OCI-LY7 (cell line): ENCODE measurements around the gene MRPS27. TPM values are rescaled to one million over a fixed set of nuclear protein-coding genes. Genes with fewer than 3 reads are reported as not detected.

Source experiments
- BruUV-seq: library from RNA; stranded (reverse); fragments of 400-500 nt; replicated peaks from 2 replicates; lab custom pipeline; 2021; lab: Mats Ljungman, UMichigan
- CTCF ChIA-PET: fragments of 300-600 bp; sonication (Branson Sonifier 250); formaldehyde crosslinking; loops from one replicate; lab custom pipeline; 2022; ENCODE audit warnings: antibody characterized with exemption; ENCODE audit not compliant: unreplicated experiment; lab: Charles Lee
- POLR2A ChIA-PET: fragments of 300-600 bp; sonication (Branson Sonifier 250); formaldehyde crosslinking; loops from one replicate; lab custom pipeline; 2022; ENCODE audit warnings: antibody characterized with exemption; lab: Charles Lee
- DNase-seq: peaks from one replicate; pipeline ENCODE4 v3.0.0-alpha.2; 2015; ENCODE audit warnings: low spot score
- H2AFZ ChIP-seq: fragments of 200-600 bp; sonication (generic), shearing (Covaris generic); 2 replicates; pipeline ENCODE4 v1.6.1; 2014; ENCODE audit warnings: mild to moderate bottlenecking, antibody characterized with exemption, low read length, moderate library complexity
- H3K27ac ChIP-seq: fragments of 200-600 bp; sonication (generic); 2 replicates; pipeline ENCODE4 v1.5.1; 2014; ENCODE audit warnings: mixed run types, low read depth, mild to moderate bottlenecking, moderate library complexity, low read length, inconsistent platforms; ENCODE audit not compliant: poor library complexity, severe bottlenecking
- H3K36me3 ChIP-seq: fragments of 200-600 bp; sonication (generic); 2 replicates; pipeline ENCODE4 v1.6.1; 2014; ENCODE audit warnings: mild to moderate bottlenecking, antibody characterized with exemption, low read length, moderate library complexity, mixed read lengths; ENCODE audit not compliant: insufficient read depth
- H3K4me1 ChIP-seq: fragments of 200-600 bp; sonication (generic); 2 replicates; pipeline ENCODE4 v1.5.1; 2014; ENCODE audit warnings: mild to moderate bottlenecking, low read length; ENCODE audit not compliant: insufficient read depth, poor library complexity, severe bottlenecking
- H3K4me2 ChIP-seq: fragments of 200-600 bp; sonication (generic); 2 replicates; pipeline ENCODE4 v1.6.1; 2014; ENCODE audit warnings: mild to moderate bottlenecking, low read length
- H3K4me3 ChIP-seq: fragments of 200-600 bp; sonication (generic); 2 replicates; pipeline ENCODE4 v1.5.1; 2014; ENCODE audit warnings: mild to moderate bottlenecking, low read depth, low read length; ENCODE audit not compliant: poor library complexity, severe bottlenecking
- H3K79me2 ChIP-seq: fragments of 200-600 bp; sonication (generic); 2 replicates; pipeline ENCODE4 v1.6.1; 2016; ENCODE audit warnings: low read depth, mild to moderate bottlenecking, low read length, moderate library complexity, mixed read lengths; ENCODE audit not compliant: insufficient read depth
- H3K9me2 ChIP-seq: fragments of 200-600 bp; sonication (generic); 2 replicates; pipeline ENCODE4 v1.6.1; 2016; ENCODE audit warnings: mild to moderate bottlenecking, low read length, mixed read lengths; ENCODE audit not compliant: insufficient read depth
- H3K9me3 ChIP-seq: fragments of 200-600 bp; sonication (generic); 2 replicates; pipeline ENCODE4 v1.6.1; 2014; ENCODE audit warnings: mild to moderate bottlenecking, mixed run types, low read length, mixed read lengths
- H4K20me1 ChIP-seq: fragments of 200-600 bp; sonication (generic); 2 replicates; pipeline ENCODE4 v1.6.1; 2014; ENCODE audit warnings: mild to moderate bottlenecking, antibody characterized with exemption, low read length, moderate library complexity, mixed read lengths; ENCODE audit not compliant: insufficient read depth
- EZH2phosphoT487 ChIP-seq: fragments of 200-600 bp; sonication (generic); IDR thresholded peaks from 2 replicates; pipeline ENCODE4 v1.6.1; 2018; ENCODE audit warnings: low read depth, borderline replicate concordance, mild to moderate bottlenecking, mixed run types, antibody characterized with exemption, low read length, moderate library complexity, mixed read lengths
- intact Hi-C: fragments of 100-400 bp; cut with micrococcal nuclease; formaldehyde crosslinking; loops from one replicate; pipeline ENCODE4 v1.10.0; 2022; ENCODE audit not compliant: unreplicated experiment
- total RNA-seq, 2 experiments: library from RNA; depleted of rRNA in 1 of 2; stranded (reverse); fragments of >200 nt in 1 of 2; shearing (Covaris generic) in 1 of 2; gene quantifications; 2 replicates each; pipeline ENCODE4 v1.2.3, GENCODE V29; 2014 to 2022
- TF ChIP-seq, protein P1 (sequence below): fragments of 200-600 bp; sonication (generic); conservative IDR thresholded peaks from 2 replicates; pipeline ENCODE4 v1.5.1; 2014; ENCODE audit warnings: mild to moderate bottlenecking, antibody characterized with exemption, low read length, moderate library complexity, mixed read lengths

MRPS27 gene
- total RNA-seq, 2 experiments from 2014 or later: 62.6 to 70.9 TPM

- H3K79me2 ChIP-seq: no peaks in the 10 kb centered on the region; the same call in 1 of the 2 replicates
- no peak for DNase-seq
- intact Hi-C loops: no loop called here
- POLR2A ChIA-PET: interaction anchor here (0.6 kb wide), 1 partner anchor 37 kb away, joined by 6 read pairs; no protein-coding TSS in a partner anchor
- no peak for TF ChIP-seq EZH2phosphoT487
- TF ChIP-seq, protein P1, sequence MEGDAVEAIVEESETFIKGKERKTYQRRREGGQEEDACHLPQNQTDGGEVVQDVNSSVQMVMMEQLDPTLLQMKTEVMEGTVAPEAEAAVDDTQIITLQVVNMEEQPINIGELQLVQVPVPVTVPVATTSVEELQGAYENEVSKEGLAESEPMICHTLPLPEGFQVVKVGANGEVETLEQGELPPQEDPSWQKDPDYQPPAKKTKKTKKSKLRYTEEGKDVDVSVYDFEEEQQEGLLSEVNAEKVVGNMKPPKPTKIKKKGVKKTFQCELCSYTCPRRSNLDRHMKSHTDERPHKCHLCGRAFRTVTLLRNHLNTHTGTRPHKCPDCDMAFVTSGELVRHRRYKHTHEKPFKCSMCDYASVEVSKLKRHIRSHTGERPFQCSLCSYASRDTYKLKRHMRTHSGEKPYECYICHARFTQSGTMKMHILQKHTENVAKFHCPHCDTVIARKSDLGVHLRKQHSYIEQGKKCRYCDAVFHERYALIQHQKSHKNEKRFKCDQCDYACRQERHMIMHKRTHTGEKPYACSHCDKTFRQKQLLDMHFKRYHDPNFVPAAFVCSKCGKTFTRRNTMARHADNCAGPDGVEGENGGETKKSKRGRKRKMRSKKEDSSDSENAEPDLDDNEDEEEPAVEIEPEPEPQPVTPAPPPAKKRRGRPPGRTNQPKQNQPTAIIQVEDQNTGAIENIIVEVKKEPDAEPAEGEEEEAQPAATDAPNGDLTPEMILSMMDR: no peak
- no TSS peak for BruUV-seq
- CTCF ChIA-PET: interaction anchor here (1.8 kb wide), 1 partner anchor 17 kb away, joined by 5 read pairs; no protein-coding TSS in a partner anchor
- no peak overlapping the region for H3K27ac ChIP-seq
- H3K9me3 ChIP-seq: no peaks in the 10 kb centered on the region
- no peaks in the 10 kb centered on the region for H3K9me2 ChIP-seq
- peak overlapping the region; percentile 22 for H3K4me2 ChIP-seq
- no peak overlapping the region for H3K4me3 ChIP-seq
- H3K36me3 ChIP-seq: peaks cover 87% of the 10 kb centered on the region
- H3K4me1 ChIP-seq: peaks cover 50% of the 10 kb centered on the region
- H2AFZ ChIP-seq: no peak overlapping the region
- H4K20me1 ChIP-seq: no peaks in the 10 kb centered on the region
Measured at GRCh38 chr5:72285424-72285821, 34.6 kb downstream of the MRPS27 start.

DNA sequence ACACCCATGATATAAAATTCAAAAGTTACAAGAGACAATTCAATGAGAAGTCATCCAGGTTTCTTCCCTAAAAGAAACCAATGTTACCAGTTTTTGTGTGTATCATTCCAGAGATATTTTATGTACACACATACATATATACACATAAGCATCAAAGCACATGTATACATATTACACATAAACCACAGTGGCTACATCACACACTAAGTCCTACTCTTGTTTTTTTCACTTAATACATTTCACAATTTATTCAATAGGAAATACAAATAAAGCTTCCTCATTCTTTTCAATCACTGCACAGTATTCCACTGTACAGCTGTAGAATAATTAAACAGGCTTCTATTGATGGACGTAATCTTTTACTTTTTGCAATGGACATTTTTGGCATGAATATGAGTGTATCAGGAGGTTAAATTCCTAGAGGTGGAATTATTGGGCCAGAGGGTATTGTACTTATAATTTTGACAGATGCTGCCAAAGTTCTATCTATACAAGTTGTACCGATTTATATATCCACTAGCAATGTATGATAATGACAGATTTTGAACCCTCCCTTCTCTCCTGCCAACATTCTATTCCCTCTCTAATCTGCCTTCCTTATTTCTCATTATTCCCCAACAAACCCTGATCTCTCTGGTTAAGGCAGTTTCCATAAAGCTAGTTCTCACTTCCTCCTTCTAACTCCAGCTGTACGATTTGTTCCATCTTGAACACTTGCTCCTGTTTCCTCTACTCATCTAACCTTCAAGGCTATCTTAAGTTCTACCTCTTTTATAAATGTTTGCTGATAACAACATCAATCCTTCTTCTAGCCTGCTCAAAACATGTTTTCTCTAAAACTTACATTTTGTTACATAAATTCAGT is 35.2 kb downstream of the MRPS27 start:
- peak; percentile 31 for DNase-seq
- TF ChIP-seq, protein P1: no peak
- no peak for TF ChIP-seq EZH2phosphoT487
- intact Hi-C loops: no loop called here
- no TSS peak for BruUV-seq
- Histone ChIP-seq H3K9me3 (no peaks in the 10 kb centered on the region), H2AFZ (no peak overlapping the region), H4K20me1 (no peaks in the 10 kb centered on the region), H3K4me1 (peaks cover 44% of the 10 kb centered on the region), H3K9me2 (no peaks in the 10 kb centered on the region), H3K27ac (no peak overlapping the region), H3K79me2 (no peaks in the 10 kb centered on the region; the same call in 1 of the 2 replicates), H3K4me2 (peak overlapping the region; percentile 22), H3K4me3 (no peak overlapping the region), H3K36me3 (peaks cover 85% of the 10 kb centered on the region)
- POLR2A ChIA-PET: interaction anchor here (0.6 kb wide), 1 partner anchor 36 kb away, joined by 6 read pairs; no protein-coding TSS in a partner anchor
- CTCF ChIA-PET: interaction anchor here (1.8 kb wide), 1 partner anchor 18 kb away, joined by 5 read pairs; no protein-coding TSS in a partner anchor
